ENCODE data around the gene FLT3LG.

The FLT3LG gene

GRCh38 chr19:49512970-49513745 is 39.1 kb downstream of the FLT3LG start:
- no peak for DNase-seq (ENCODE audit: low read depth)
- TF ChIP-seq CTCF (IDR thresholded peaks at IDR 0.05; ENCODE audit: low read depth, low read length, missing control alignments) = no peak
- in situ Hi-C loops (cut with HindIII; ENCODE audit: low sequenced_read_pairs) = loop anchor here (5.0 to 10.0 kb wide), 2 partner anchors 49 to 132 kb away; partner anchors contain the start of genes RRAS and SCAF1
- peak overlapping the region; percentile 78 for H3K4me3 ChIP-seq (ENCODE audit: low read depth, low read length)

GRCh38 chr19:49513746-49514118 is 39.7 kb downstream of the FLT3LG start:
- in situ Hi-C loops (cut with HindIII; ENCODE audit: low sequenced_read_pairs) = loop anchor here (5.0 to 10.0 kb wide), 2 partner anchors 49 to 131 kb away; partner anchors contain the start of genes RRAS and SCAF1
- no peak for TF ChIP-seq CTCF (IDR thresholded peaks at IDR 0.05; ENCODE audit: low read depth, low read length, missing control alignments)
- no peak for DNase-seq (ENCODE audit: low read depth)
- peak overlapping the region; percentile 78 for H3K4me3 ChIP-seq (ENCODE audit: low read depth, low read length)

- in situ Hi-C loops (cut with HindIII; ENCODE audit: low sequenced_read_pairs) = loop anchor here (5.0 to 10.0 kb wide), 2 partner anchors 48 to 131 kb away; partner anchors contain the start of genes RRAS and SCAF1
- H3K4me3 ChIP-seq (ENCODE audit: low read depth, low read length) = peak overlapping the region; percentile 78
- no peak for TF ChIP-seq CTCF (IDR thresholded peaks at IDR 0.05; ENCODE audit: low read depth, low read length, missing control alignments)
- DNase-seq (ENCODE audit: low read depth) = no peak
These were observed 40.1 kb downstream of the FLT3LG start for GRCh38 chr19:49514151-49514550.

- in situ Hi-C loops (cut with HindIII; ENCODE audit: low sequenced_read_pairs) = loop anchor here (10.0 kb wide), 1 partner anchor 129 kb away; the partner anchor contains the start of genes RRAS and SCAF1
- TF ChIP-seq CTCF (IDR thresholded peaks at IDR 0.05; ENCODE audit: low read depth, low read length, missing control alignments) = no peak
- no peak overlapping the region for H3K4me3 ChIP-seq (ENCODE audit: low read depth, low read length)
- no peak for DNase-seq (ENCODE audit: low read depth)
These were observed 41.8 kb downstream of the FLT3LG start for GRCh38 chr19:49515767-49516166.

- in situ Hi-C loops (cut with HindIII; ENCODE audit: low sequenced_read_pairs) = loop anchor here (10.0 kb wide), 1 partner anchor 127 kb away; the partner anchor contains the start of genes RRAS and SCAF1
- TF ChIP-seq CTCF (IDR thresholded peaks at IDR 0.05; ENCODE audit: low read depth, low read length, missing control alignments) = no peak
- no peak for DNase-seq (ENCODE audit: low read depth)
- no peak overlapping the region for H3K4me3 ChIP-seq (ENCODE audit: low read depth, low read length)
These were observed 44.0 kb downstream of the FLT3LG start for GRCh38 chr19:49518033-49518432.

GRCh38 chr19:49520705-49521319 is 46.8 kb downstream of the FLT3LG start:
- in situ Hi-C loops (cut with HindIII; ENCODE audit: low sequenced_read_pairs) = no loop called here
- TF ChIP-seq CTCF (IDR thresholded peaks at IDR 0.05; ENCODE audit: low read depth, low read length, missing control alignments) = no peak
- no peak for DNase-seq (ENCODE audit: low read depth)
- H3K4me3 ChIP-seq (ENCODE audit: low read depth, low read length) = no peak overlapping the region
